ENCODE measurements around the gene VPS13A. TPM values are rescaled to one million over a fixed set of nuclear protein-coding genes. Genes with fewer than 3 reads are reported as not detected.

Gene VPS13A
- total and polyA plus RNA-seq, 10 of the 15 experiments (the other 5 are each of a cell fraction or from before 2014, with no cell fraction given): 10.0 to 35.2 (median 21.1) TPM

DNA sequence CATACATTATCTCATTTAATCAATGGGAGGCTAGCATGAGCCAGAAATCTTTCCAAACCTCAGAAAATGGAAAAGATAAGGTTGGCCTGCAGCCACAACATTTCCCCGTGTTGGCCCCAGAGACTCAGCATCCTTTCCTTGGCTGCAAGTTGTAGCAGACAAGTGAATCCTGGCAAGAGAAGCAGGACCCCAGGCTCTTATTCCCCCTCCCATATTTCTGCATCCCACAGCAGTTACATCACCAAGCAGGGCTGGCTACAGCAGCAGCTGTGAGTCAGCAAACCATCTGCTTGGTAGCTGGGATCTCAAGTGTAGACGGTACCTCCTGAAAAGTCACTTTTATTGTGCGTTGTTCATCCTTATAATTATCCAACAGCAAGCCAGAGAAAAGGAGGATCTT is 258.4 kb downstream of the VPS13A start:
- RAD21 ChIA-PET (ENCODE audit: unreplicated experiment): no interaction called here
- in situ Hi-C loops (cut with MboI): no loop called here

DNA sequence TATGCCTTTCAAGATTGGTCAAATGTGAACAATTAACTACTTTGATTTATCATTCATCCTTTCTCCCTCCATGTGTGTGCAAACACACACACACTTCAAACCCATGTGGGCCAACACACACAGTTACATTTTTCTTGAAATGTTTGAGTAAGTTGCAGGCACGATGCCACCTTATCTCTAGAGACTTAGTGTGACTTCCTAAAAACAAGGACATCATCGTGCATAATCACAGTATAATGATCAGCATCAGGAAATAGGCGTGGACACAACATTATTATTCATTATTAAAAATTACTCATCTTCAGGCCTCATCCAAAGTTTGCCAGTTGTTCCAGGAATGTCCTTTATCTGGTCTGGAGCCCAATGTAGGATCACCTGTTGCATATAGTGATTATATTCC is 261.3 kb downstream of the VPS13A start:
- CTCF ChIA-PET: no interaction called here
- RAD21 ChIA-PET (ENCODE audit: unreplicated experiment): no interaction called here
- TF ChIP-seq, protein P1, sequence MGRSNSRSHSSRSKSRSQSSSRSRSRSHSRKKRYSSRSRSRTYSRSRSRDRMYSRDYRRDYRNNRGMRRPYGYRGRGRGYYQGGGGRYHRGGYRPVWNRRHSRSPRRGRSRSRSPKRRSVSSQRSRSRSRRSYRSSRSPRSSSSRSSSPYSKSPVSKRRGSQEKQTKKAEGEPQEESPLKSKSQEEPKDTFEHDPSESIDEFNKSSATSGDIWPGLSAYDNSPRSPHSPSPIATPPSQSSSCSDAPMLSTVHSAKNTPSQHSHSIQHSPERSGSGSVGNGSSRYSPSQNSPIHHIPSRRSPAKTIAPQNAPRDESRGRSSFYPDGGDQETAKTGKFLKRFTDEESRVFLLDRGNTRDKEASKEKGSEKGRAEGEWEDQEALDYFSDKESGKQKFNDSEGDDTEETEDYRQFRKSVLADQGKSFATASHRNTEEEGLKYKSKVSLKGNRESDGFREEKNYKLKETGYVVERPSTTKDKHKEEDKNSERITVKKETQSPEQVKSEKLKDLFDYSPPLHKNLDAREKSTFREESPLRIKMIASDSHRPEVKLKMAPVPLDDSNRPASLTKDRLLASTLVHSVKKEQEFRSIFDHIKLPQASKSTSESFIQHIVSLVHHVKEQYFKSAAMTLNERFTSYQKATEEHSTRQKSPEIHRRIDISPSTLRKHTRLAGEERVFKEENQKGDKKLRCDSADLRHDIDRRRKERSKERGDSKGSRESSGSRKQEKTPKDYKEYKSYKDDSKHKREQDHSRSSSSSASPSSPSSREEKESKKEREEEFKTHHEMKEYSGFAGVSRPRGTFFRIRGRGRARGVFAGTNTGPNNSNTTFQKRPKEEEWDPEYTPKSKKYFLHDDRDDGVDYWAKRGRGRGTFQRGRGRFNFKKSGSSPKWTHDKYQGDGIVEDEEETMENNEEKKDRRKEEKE (IDR thresholded peaks at IDR 0.05): no peak
- TF ChIP-seq, protein P2, sequence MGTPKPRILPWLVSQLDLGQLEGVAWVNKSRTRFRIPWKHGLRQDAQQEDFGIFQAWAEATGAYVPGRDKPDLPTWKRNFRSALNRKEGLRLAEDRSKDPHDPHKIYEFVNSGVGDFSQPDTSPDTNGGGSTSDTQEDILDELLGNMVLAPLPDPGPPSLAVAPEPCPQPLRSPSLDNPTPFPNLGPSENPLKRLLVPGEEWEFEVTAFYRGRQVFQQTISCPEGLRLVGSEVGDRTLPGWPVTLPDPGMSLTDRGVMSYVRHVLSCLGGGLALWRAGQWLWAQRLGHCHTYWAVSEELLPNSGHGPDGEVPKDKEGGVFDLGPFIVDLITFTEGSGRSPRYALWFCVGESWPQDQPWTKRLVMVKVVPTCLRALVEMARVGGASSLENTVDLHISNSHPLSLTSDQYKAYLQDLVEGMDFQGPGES (IDR thresholded peaks at IDR 0.05): no peak
- no peak for TF ChIP-seq ZNF217 (IDR thresholded peaks at IDR 0.05)
- TF ChIP-seq JUND (IDR thresholded peaks at IDR 0.05; ENCODE audit: low read depth, low read length): no peak
- TF ChIP-seq MYB (IDR thresholded peaks at IDR 0.05; ENCODE audit: borderline replicate concordance, low read depth, low read length): no peak
- TF ChIP-seq JUNB (IDR thresholded peaks at IDR 0.05): no peak
- TF ChIP-seq HDGF (IDR thresholded peaks at IDR 0.05): no peak
- no peak for TF ChIP-seq FOXK2 (IDR thresholded peaks at IDR 0.05)
- no peak for TF ChIP-seq CBFB (IDR thresholded peaks at IDR 0.05; ENCODE audit: low read depth)
- TF ChIP-seq CEBPB (IDR thresholded peaks at IDR 0.05; ENCODE audit: borderline replicate concordance in 1 of 2, low read depth in 2 of 2, low read length in 2 of 2): no peak
- no peak for TF ChIP-seq SRF (IDR thresholded peaks at IDR 0.05; ENCODE audit: low read depth in 2 of 2, low read length in 2 of 2)
- no peak for TF ChIP-seq TARDBP (IDR thresholded peaks at IDR 0.05; ENCODE audit: borderline replicate concordance)
- no peak for TF ChIP-seq ASH2L (IDR thresholded peaks at IDR 0.05; ENCODE audit: borderline replicate concordance, low read depth)
- no peak for TF ChIP-seq SP1 (IDR thresholded peaks at IDR 0.05; ENCODE audit: low read depth, low read length)
- no peak for TF ChIP-seq CREB1 (IDR thresholded peaks at IDR 0.05; ENCODE audit: low read depth)

More for the DNA sequence above, 258.4 kb downstream of the VPS13A start:
- 92% methylated on average over 3 of the region's 3 CpGs for WGBS (ENCODE audit: insufficient coverage, insufficient replicate concordance, low lambda C conversion rate, missing lambda C conversion rate)
- ChIA-PET POLR2A (no interaction called here), SMC1A (ENCODE audit: uncharacterized antibody, unreplicated experiment) (no interaction called here), CTCF (interaction anchor here (3.7 kb wide), 1 partner anchor 20 kb away, joined by 42 read pairs; no protein-coding TSS in a partner anchor)
- no peak overlapping the region for H3K4me3 ChIP-seq
- TF ChIP-seq RAD21 (IDR thresholded peaks at IDR 0.05; ENCODE audit: insufficient read depth, low read depth, low read length) (no peak), TCF3 (IDR thresholded peaks at IDR 0.05; ENCODE audit: borderline replicate concordance, insufficient read depth, low read depth, low read length) (no peak)
- no peak overlapping the region for H2AFZ ChIP-seq (ENCODE audit: control insufficient read depth, low read depth, low read length)
- H3K36me3 ChIP-seq (ENCODE audit: control insufficient read depth in 2 of 2, insufficient read depth in 2 of 2, low read length in 1 of 2): no peaks in the 10 kb centered on the region
- H3K4me2 ChIP-seq (ENCODE audit: control insufficient read depth, insufficient read depth): no peak overlapping the region
- no peak overlapping the region for H3K9ac ChIP-seq (ENCODE audit: control insufficient read depth, insufficient read depth, low read length)
- ATAC-seq (no peak), FAIRE-seq (no peak), DNase-seq (ENCODE audit: low read depth, low spot score) (no peak)
- no peaks in the 10 kb centered on the region for H3K9me3 ChIP-seq (replicated peaks; ENCODE audit: control insufficient read depth, insufficient read depth, low read length)
- H3K27ac ChIP-seq (ENCODE audit: control insufficient read depth, insufficient read depth): no peak overlapping the region
- no peaks in the 10 kb centered on the region for H3K27me3 ChIP-seq (replicated peaks in 1 of 2; ENCODE audit: control insufficient read depth in 2 of 2, insufficient read depth in 2 of 2, low read length in 1 of 2)
- H4K20me1 ChIP-seq (ENCODE audit: control insufficient read depth, insufficient read depth): no peaks in the 10 kb centered on the region
- no peaks in the 10 kb centered on the region for H3K4me1 ChIP-seq (ENCODE audit: control insufficient read depth, insufficient read depth, low read length)
- intact Hi-C loops (cut with micrococcal nuclease; ENCODE audit: unreplicated experiment): no loop called here
- H3K79me2 ChIP-seq (ENCODE audit: control insufficient read depth, insufficient read depth, low read length): no peaks in the 10 kb centered on the region
- BruUV-seq (replicated peaks): no TSS peak

More for the DNA sequence above, 261.3 kb downstream of the VPS13A start:
- DNase-seq (ENCODE audit: low read depth, low spot score): no peak
- Histone ChIP-seq H3K79me2 (ENCODE audit: control insufficient read depth, insufficient read depth, low read length) (no peaks in the 10 kb centered on the region), H3K9me3 (replicated peaks; ENCODE audit: control insufficient read depth, insufficient read depth, low read length) (no peaks in the 10 kb centered on the region), H3K9ac (ENCODE audit: control insufficient read depth, insufficient read depth, low read length) (no peak overlapping the region), H2AFZ (ENCODE audit: control insufficient read depth, low read depth, low read length) (no peak overlapping the region), H3K27me3 (replicated peaks in 1 of 2; ENCODE audit: control insufficient read depth in 2 of 2, insufficient read depth in 2 of 2, low read length in 1 of 2) (no peaks in the 10 kb centered on the region), H3K27ac (ENCODE audit: control insufficient read depth, insufficient read depth) (no peak overlapping the region), H3K4me2 (ENCODE audit: control insufficient read depth, insufficient read depth) (no peak overlapping the region), H4K20me1 (ENCODE audit: control insufficient read depth, insufficient read depth) (no peaks in the 10 kb centered on the region), H3K4me3 (no peak overlapping the region), H3K36me3 (ENCODE audit: control insufficient read depth in 2 of 2, insufficient read depth in 2 of 2, low read length in 1 of 2) (no peaks in the 10 kb centered on the region), H3K4me1 (ENCODE audit: control insufficient read depth, insufficient read depth, low read length) (no peaks in the 10 kb centered on the region)
- POLR2A ChIA-PET: no interaction called here
- ATAC-seq: no peak
- SMC1A ChIA-PET (ENCODE audit: uncharacterized antibody, unreplicated experiment): no interaction called here
- 17% methylated on average over 3 of the region's 3 CpGs for WGBS (ENCODE audit: insufficient coverage, insufficient replicate concordance, low lambda C conversion rate, missing lambda C conversion rate)
- FAIRE-seq: no peak
- in situ Hi-C loops (cut with MboI): no loop called here
- intact Hi-C loops (cut with micrococcal nuclease; ENCODE audit: unreplicated experiment): no loop called here
- BruUV-seq (replicated peaks): no TSS peak
